H1 (cell line): ENCODE data around the gene WDR44. TPM values are rescaled to one million over a fixed set of nuclear protein-coding genes. Genes with fewer than 3 reads are reported as not detected.

ENCODE experiments used
- CTCF ChIA-PET: fragments of 300-600 bp; sonication (Branson Sonifier 250); formaldehyde crosslinking; loops from one replicate; lab custom pipeline; 2021; ENCODE audit not compliant: partially characterized antibody; lab: Charles Lee
- POLR2A ChIA-PET: fragments of 300-600 bp; sonication (Branson Sonifier 250); formaldehyde crosslinking; loops from one replicate; lab custom pipeline; 2021; ENCODE audit warnings: inconsistent platforms; ENCODE audit not compliant: partially characterized antibody; lab: Charles Lee
- DNase-seq, 2 experiments: peaks; one replicate each; pipeline versions ENCODE4 v3.0.0 to v3.0.0-alpha.2; 2010 to 2022; ENCODE audit warnings: low spot score in 2 of 2, low read depth in 1 of 2, mixed read lengths in 1 of 2
- FAIRE-seq: peaks from 2 replicates; lab custom pipeline; 2011; peaks lifted over from hg19 to GRCh38; lab: Jason Lieb, UNC
- H2AFZ ChIP-seq: 2 replicates; pipeline ENCODE4 v1.8.1; 2012; ENCODE audit warnings: low read length, inconsistent platforms
- H2AK5ac ChIP-seq: 2 replicates; pipeline ENCODE4 v1.6.1; 2013; ENCODE audit warnings: low read depth, low read length
- H2BK120ac ChIP-seq: replicated peaks from 2 replicates; pipeline ENCODE3; 2013; ENCODE audit warnings: low read depth, low read length, inconsistent platforms
- H2BK12ac ChIP-seq: 2 replicates; pipeline ENCODE4 v1.6.1; 2013; ENCODE audit warnings: low read depth, low read length
- H2BK15ac ChIP-seq: 2 replicates; pipeline ENCODE4 v1.6.1; 2013; ENCODE audit warnings: low read length
- H2BK20ac ChIP-seq: 2 replicates; pipeline ENCODE4 v1.6.1; 2013; ENCODE audit warnings: low read length
- H2BK5ac ChIP-seq: 2 replicates; pipeline ENCODE4 v1.6.1; 2013; ENCODE audit warnings: low read depth, low read length
- H3K14ac ChIP-seq: 2 replicates; pipeline ENCODE4 v1.6.1; 2013; ENCODE audit warnings: inconsistent platforms; ENCODE audit not compliant: insufficient read length
- H3K18ac ChIP-seq: 2 replicates; pipeline ENCODE4 v1.6.1; 2013; ENCODE audit warnings: low read length; ENCODE audit errors: extremely low read depth
- H3K23ac ChIP-seq: 2 replicates; pipeline ENCODE4 v1.6.1; 2013; ENCODE audit warnings: inconsistent platforms; ENCODE audit not compliant: insufficient read length
- H3K23me2 ChIP-seq: 2 replicates; pipeline ENCODE4 v1.6.1; 2013; ENCODE audit warnings: low read depth, low read length
- H3K27ac ChIP-seq: 2 replicates; pipeline ENCODE4 v1.6.1; 2011; ENCODE audit warnings: low read depth, low read length, inconsistent platforms
- H3K27me3 ChIP-seq, 4 experiments: replicated peaks in 1 of 4; 1 replicate in 1 of 4; 2 replicates in 3 of 4; pipeline versions ENCODE4 v1.6.1 to v1.8.1; 2011 to 2013; ENCODE audit warnings: low read length in 3 of 4, mild to moderate bottlenecking in 3 of 4, inconsistent platforms in 2 of 4, mixed read lengths in 2 of 4, moderate library complexity in 1 of 4; ENCODE audit not compliant: control insufficient read depth in 3 of 4, insufficient read depth in 3 of 4; ENCODE audit errors: extremely low read depth in 1 of 4
- H3K36me3 ChIP-seq, 4 experiments: 2 replicates each; pipeline versions ENCODE4 v1.6.1 to v1.8.1; 2011 to 2013; ENCODE audit warnings: mild to moderate bottlenecking in 4 of 4, low read length in 3 of 4, moderate library complexity in 2 of 4, control low read depth in 1 of 4, inconsistent platforms in 1 of 4; ENCODE audit not compliant: insufficient read depth in 4 of 4, control insufficient read depth in 2 of 4
- H3K4ac ChIP-seq: replicated peaks from 2 replicates; pipeline ENCODE3; 2013; ENCODE audit warnings: low read length, low read depth, mixed read lengths, inconsistent platforms; ENCODE audit not compliant: insufficient read length
- H3K4me1 ChIP-seq, 4 experiments: replicated peaks in 1 of 4; 1 replicate in 1 of 4; 2 replicates in 3 of 4; pipeline versions ENCODE4 v1.6.1 to v1.8.1; 2011 to 2013; ENCODE audit warnings: low read length in 3 of 4, inconsistent platforms in 2 of 4, mixed read lengths in 1 of 4; ENCODE audit not compliant: insufficient read depth in 4 of 4, control insufficient read depth in 3 of 4
- H3K4me2 ChIP-seq, 2 experiments: 2 replicates each; pipeline versions ENCODE4 v1.6.1 to v1.8.1; 2011 to 2013; ENCODE audit warnings: low read depth in 2 of 2, low read length in 2 of 2, control low read depth in 1 of 2, inconsistent platforms in 1 of 2, mild to moderate bottlenecking in 1 of 2; ENCODE audit not compliant: insufficient read depth in 1 of 2
- H3K4me3 ChIP-seq, 4 experiments: fragments of 200-600, 300-600 bp in 1 of 4; sonication (generic), shearing (Covaris generic), sonication (Bioruptor Twin) in 1 of 4; 2 replicates each; pipeline versions ENCODE4 v1.5.1 to v1.8.1; 2011 to 2016; ENCODE audit warnings: low read length in 4 of 4, low read depth in 3 of 4, control low read depth in 2 of 4, inconsistent platforms in 2 of 4, mild to moderate bottlenecking in 2 of 4, mixed read lengths in 1 of 4, moderate library complexity in 1 of 4; ENCODE audit not compliant: insufficient read depth in 2 of 4; ENCODE audit errors: extremely low read depth in 1 of 4
- H3K56ac ChIP-seq: replicated peaks from 2 replicates; pipeline ENCODE3; 2013; ENCODE audit warnings: low read depth, mild to moderate bottlenecking, mixed read lengths, low read length, inconsistent platforms; ENCODE audit not compliant: insufficient read length
- H3K79me1 ChIP-seq: 2 replicates; pipeline ENCODE4 v1.6.1; 2013; ENCODE audit warnings: low read depth, low read length, control low read depth
- H3K79me2 ChIP-seq, 2 experiments: 2 replicates each; pipeline versions ENCODE4 v1.6.1 to v1.8.1; 2012 to 2013; ENCODE audit warnings: low read length in 2 of 2, mild to moderate bottlenecking in 2 of 2, inconsistent platforms in 1 of 2; ENCODE audit not compliant: insufficient read depth in 2 of 2, control insufficient read depth in 1 of 2
- H3K9ac ChIP-seq, 4 experiments: replicated peaks in 1 of 4; 1 replicate in 1 of 4; 2 replicates in 3 of 4; pipeline versions ENCODE4 v1.6.1 to v1.8.1; 2011 to 2013; ENCODE audit warnings: low read depth in 3 of 4, low read length in 3 of 4, control low read depth in 2 of 4, mild to moderate bottlenecking in 2 of 4, moderate library complexity in 2 of 4, inconsistent platforms in 1 of 4; ENCODE audit errors: extremely low read depth in 1 of 4
- H3K9me3 ChIP-seq, 2 experiments: 2 replicates each; pipeline versions ENCODE4 v1.6.1 to v1.8.1; 2012 to 2013; ENCODE audit warnings: mild to moderate bottlenecking in 2 of 2, moderate library complexity in 2 of 2, control low read depth in 1 of 2, inconsistent platforms in 1 of 2, low read depth in 1 of 2, low read length in 1 of 2, mixed read lengths in 1 of 2; ENCODE audit not compliant: insufficient read depth in 2 of 2
- H4K20me1 ChIP-seq, 2 experiments: replicated peaks in 1 of 2; 2 replicates each; pipeline versions ENCODE3 to v1.8.1; 2011 to 2013; ENCODE audit warnings: inconsistent platforms in 2 of 2, low read length in 2 of 2, mild to moderate bottlenecking in 1 of 2; ENCODE audit not compliant: insufficient read depth in 2 of 2, control insufficient read depth in 1 of 2
- H4K5ac ChIP-seq: 2 replicates; pipeline ENCODE4 v1.6.1; 2013; ENCODE audit warnings: low read length, low read depth, mixed read lengths, inconsistent platforms; ENCODE audit not compliant: insufficient read length
- H4K8ac ChIP-seq: 2 replicates; pipeline ENCODE4 v1.8.0; 2013; ENCODE audit warnings: mild to moderate bottlenecking, moderate library complexity, low read length, inconsistent platforms; ENCODE audit not compliant: insufficient read depth; ENCODE audit errors: extremely low read depth
- H4K91ac ChIP-seq: replicated peaks from 2 replicates; pipeline ENCODE3; 2013; ENCODE audit warnings: low read length, mixed read lengths, inconsistent platforms; ENCODE audit not compliant: insufficient read length
- CBX5 ChIP-seq: fragments of 300-800, 300-1000 bp; sonication (generic); IDR thresholded peaks from 2 replicates; pipeline ENCODE4 v1.7.1; 2016; ENCODE audit warnings: antibody characterized with exemption, low read length, low read depth
- CHD1 ChIP-seq: IDR thresholded peaks from 2 replicates; pipeline ENCODE4 v1.6.1; 2012; ENCODE audit warnings: low read depth, low read length, improper control_type of control experiment
- KDM1A ChIP-seq: fragments of 200-600, 300-600 bp; sonication (generic); IDR thresholded peaks from 2 replicates; pipeline ENCODE4 v1.7.1; 2016; ENCODE audit warnings: mild to moderate bottlenecking, low read length, borderline replicate concordance
- KDM5A ChIP-seq: fragments of 200-600 bp; IDR thresholded peaks from 2 replicates; pipeline ENCODE4 v1.7.1; 2012; ENCODE audit warnings: mild to moderate bottlenecking, low read length, inconsistent platforms, mixed read lengths
- RBBP5 ChIP-seq: IDR thresholded peaks from 2 replicates; pipeline ENCODE4 v1.7.1; 2012; ENCODE audit warnings: low read depth, mild to moderate bottlenecking, inconsistent platforms, low read length, moderate library complexity, borderline replicate concordance
- SIRT6 ChIP-seq: IDR thresholded peaks from one replicate; pipeline ENCODE4 v1.7.1; 2012; ENCODE audit warnings: low read length, inconsistent platforms
- SRF ChIP-seq: IDR thresholded peaks from 2 replicates; pipeline ENCODE4 v1.6.1; 2011; ENCODE audit warnings: mild to moderate bottlenecking, low read depth, low read length, moderate library complexity
- WGBS, 2 experiments: shearing (Covaris generic) in 1 of 2; methylation state at CpG; one replicate each; pipeline versions ENCODE4 v1.1.6 to v1.1.7; 2013 to 2015; ENCODE audit warnings: low lambda C conversion rate in 2 of 2, mixed read lengths in 2 of 2, inconsistent platforms in 1 of 2, low coverage in 1 of 2, missing lambda C conversion rate in 1 of 2; ENCODE audit not compliant: insufficient replicate concordance in 2 of 2, insufficient coverage in 1 of 2, insufficient read length in 1 of 2; ENCODE audit errors: extremely low coverage in 1 of 2, missing lambda C conversion rate in 1 of 2; 5-methylcytosine and 5-hydroxymethylcytosine counted together
- polyA plus RNA-seq, 7 experiments: library from polyadenylated mRNA; depleted of rRNA in 3 of 7; stranded (reverse) in 5 of 7; unstranded in 2 of 7; fragments of >200 nt in 5 of 7; fragments of 200-250 nt in 2 of 7; gene quantifications; 1 replicate in 5 of 7; 2 replicates in 1 of 7; 4 replicates in 1 of 7; pipeline versions ENCODE4 v1.2.1 to v1.2.3, GENCODE V29; 2011 to 2013; ENCODE audit warnings: missing spikeins in 2 of 7, mixed read lengths in 2 of 7
- total RNA-seq: library from RNA; stranded (reverse); fragmentation: NEBNext Ultra II Directional; extraction: Animal tissue kit (Norgen Biotek cat#: 25700); gene quantifications from 2 replicates; pipeline ENCODE4 v1.2.1, GENCODE V29; 2021
- TF ChIP-seq, protein P1 (sequence below): IDR thresholded peaks from 2 replicates; pipeline ENCODE4 v1.6.1; 2012; ENCODE audit warnings: low read length, inconsistent platforms

The WDR44 gene
- total and polyA plus RNA-seq, 2 of the 8 experiments (the other 6 are each of a cell fraction or from before 2014, with no cell fraction given): 5.1 to 17.2 TPM

DNA sequence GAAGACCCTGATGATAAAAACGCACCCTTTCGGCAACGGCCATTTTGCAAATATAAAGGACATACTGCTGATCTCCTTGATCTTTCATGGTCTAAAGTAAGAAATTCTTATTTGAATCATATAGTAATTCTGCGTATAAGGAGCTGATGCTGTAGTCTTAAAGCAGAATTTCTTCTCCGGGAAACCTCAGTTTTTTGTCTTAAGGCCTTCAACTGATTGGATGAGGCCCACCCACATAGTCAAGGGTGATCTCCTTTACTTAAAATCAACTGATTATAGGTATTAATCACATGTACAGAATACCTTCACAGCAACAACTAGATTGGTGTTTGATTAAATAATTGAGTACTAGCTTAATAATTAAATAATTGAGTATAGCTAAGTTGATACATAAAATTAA, 86.9 kb downstream of the WDR44 start:
- Histone ChIP-seq H4K5ac (no peak overlapping the region), H4K91ac (no peak overlapping the region), H4K8ac (no peak overlapping the region), H3K4me3 (no peak overlapping the region), H2BK15ac (no peak overlapping the region), H3K4ac (no peak overlapping the region), H3K56ac (no peak overlapping the region), H2AK5ac (no peak overlapping the region), H3K23ac (no peak overlapping the region), H3K27ac (no peak overlapping the region), H3K79me2 (no peaks in the 10 kb centered on the region), H2BK5ac (no peak overlapping the region), H3K23me2 (no peaks in the 10 kb centered on the region), H3K27me3 (no peaks in the 10 kb centered on the region), H2BK12ac (no peak overlapping the region), H3K4me2 (no peak overlapping the region), H3K14ac (no peak overlapping the region), H3K9me3 (no peaks in the 10 kb centered on the region), H2BK20ac (no peak overlapping the region), H3K79me1 (no peaks in the 10 kb centered on the region), H3K18ac (no peak overlapping the region), H3K9ac (no peak overlapping the region), H2BK120ac (no peak overlapping the region), H3K4me1 (no peaks in the 10 kb centered on the region), H3K36me3 (peaks cover 0 to 13% (median 0%) of the 10 kb centered on the region in 4 experiments; a peak in 1 of 8 replicates), H2AFZ (no peak overlapping the region), H4K20me1 (no peaks in the 10 kb centered on the region)
- CTCF ChIA-PET: no interaction called here
- DNase-seq (no peak), FAIRE-seq (no peak)
- POLR2A ChIA-PET: no interaction called here
- WGBS, 2 experiments: 88% methylated on average over 5 of the region's 5 CpGs; no CpG with 5 or more reads in 1 of the 2 experiments
- TF ChIP-seq RBBP5 (no peak), KDM5A (no peak), CHD1 (no peak), KDM1A (no peak), SRF (no peak), SIRT6 (no peak), CBX5 (no peak)
- TF ChIP-seq, protein P1, sequence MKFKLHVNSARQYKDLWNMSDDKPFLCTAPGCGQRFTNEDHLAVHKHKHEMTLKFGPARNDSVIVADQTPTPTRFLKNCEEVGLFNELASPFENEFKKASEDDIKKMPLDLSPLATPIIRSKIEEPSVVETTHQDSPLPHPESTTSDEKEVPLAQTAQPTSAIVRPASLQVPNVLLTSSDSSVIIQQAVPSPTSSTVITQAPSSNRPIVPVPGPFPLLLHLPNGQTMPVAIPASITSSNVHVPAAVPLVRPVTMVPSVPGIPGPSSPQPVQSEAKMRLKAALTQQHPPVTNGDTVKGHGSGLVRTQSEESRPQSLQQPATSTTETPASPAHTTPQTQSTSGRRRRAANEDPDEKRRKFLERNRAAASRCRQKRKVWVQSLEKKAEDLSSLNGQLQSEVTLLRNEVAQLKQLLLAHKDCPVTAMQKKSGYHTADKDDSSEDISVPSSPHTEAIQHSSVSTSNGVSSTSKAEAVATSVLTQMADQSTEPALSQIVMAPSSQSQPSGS: no peak
